ENCODE data around the gene ZFYVE28. TPM values are rescaled to one million over a fixed set of nuclear protein-coding genes. Genes with fewer than 3 reads are reported as not detected.

ZFYVE28 gene
- polyA plus RNA-seq, 3 donors = 4.4 to 6.9 (median 5.1) TPM

DNA sequence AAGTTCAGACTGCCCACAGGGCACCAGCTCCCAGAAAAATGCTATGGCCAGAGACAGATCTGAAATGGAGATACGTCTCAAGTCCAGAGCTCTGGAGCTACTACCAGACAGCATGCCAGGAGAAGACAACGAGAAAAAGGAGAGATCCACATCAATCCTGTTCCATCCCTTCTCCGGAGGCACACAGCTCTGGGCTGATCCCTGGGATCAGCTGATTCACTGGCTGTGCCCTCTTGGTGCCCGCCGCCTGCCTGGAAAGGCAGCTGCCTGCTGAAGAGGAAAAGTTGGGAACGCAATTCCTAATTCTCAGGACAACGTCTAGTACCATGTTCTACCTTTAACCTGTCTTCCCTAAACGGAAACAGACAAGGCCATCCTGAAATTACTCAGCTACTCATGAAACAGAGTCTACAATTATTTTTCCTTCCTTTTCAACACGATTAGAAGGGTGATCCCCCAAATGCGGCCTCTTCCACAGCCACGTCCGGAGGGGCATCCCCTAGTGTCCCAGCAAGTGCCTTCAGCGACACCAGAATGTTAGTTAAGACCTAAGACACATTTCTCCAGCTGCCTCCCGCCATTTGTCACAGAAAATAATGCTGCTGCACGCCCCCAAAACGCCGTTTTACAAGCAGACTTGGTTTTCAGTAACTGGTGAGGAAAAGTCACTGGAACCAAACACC lies 2.4 kb downstream of the ZFYVE28 start:
- WGBS, 3 donors = 63 to 85% (median 66%) methylated on average over 17 of the region's 17 CpGs
- no peak overlapping the region for H3K27ac ChIP-seq (ENCODE audit: low read depth, low read length)

DNA sequence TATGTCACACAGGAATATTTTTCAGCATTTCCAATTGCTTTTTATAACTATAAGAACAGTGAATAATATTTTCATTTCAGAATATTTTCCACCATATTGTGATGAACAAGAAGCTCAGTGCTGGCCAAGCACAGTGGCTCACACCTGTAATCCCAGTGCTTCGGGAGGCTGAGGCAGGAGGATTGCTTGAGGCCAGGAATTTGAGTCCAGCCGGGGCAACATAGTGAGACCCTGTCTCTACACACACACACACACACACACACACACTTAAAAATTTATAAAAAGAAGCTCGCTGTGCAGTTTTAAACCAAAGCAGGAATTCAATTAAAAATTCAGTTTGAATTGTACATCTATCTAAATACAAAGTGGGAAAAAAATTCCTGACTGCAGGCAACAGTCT lies 3.2 kb downstream of the ZFYVE28 start:
- no peak overlapping the region for H3K27ac ChIP-seq (ENCODE audit: low read depth, low read length)
- 88 to 97% (median 94%) methylated on average over 3 of the region's 3 CpGs for WGBS, 3 donors

- WGBS, 3 donors = 57 to 63% (median 62%) methylated on average over 14 of the region's 14 CpGs
- H3K27ac ChIP-seq (ENCODE audit: low read depth, low read length) = no peak overlapping the region
These were observed 4.4 kb downstream of the ZFYVE28 start for GRCh38 chr4:2413821-2414610.

- H3K27ac ChIP-seq (ENCODE audit: low read depth, low read length) = no peak overlapping the region
- 5 to 17% (median 8%) methylated on average over 30 of the region's 30 CpGs for WGBS, 3 donors
These were observed 5.3 kb downstream of the ZFYVE28 start for GRCh38 chr4:2412885-2413716.

DNA sequence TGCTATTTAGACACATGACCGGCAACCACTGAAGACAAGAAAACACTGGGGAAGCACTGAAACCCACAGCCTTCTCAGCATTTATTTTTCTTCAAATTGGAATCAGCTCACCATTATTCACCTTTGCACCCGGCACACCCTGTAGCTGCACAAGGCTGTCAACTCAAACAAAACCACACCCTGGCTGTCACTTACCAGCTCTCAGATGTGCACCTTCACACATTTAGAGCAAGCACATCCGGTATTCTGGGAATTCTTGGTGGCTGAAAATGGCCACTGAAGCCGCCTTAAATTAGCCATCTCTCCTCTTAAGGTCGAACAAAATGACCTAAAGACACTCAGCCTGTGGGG lies 5.9 kb downstream of the ZFYVE28 start:
- WGBS, 3 donors = 38 to 55% (median 39%) methylated on average over 5 of the region's 5 CpGs
- H3K27ac ChIP-seq (ENCODE audit: low read depth, low read length) = no peak overlapping the region

DNA sequence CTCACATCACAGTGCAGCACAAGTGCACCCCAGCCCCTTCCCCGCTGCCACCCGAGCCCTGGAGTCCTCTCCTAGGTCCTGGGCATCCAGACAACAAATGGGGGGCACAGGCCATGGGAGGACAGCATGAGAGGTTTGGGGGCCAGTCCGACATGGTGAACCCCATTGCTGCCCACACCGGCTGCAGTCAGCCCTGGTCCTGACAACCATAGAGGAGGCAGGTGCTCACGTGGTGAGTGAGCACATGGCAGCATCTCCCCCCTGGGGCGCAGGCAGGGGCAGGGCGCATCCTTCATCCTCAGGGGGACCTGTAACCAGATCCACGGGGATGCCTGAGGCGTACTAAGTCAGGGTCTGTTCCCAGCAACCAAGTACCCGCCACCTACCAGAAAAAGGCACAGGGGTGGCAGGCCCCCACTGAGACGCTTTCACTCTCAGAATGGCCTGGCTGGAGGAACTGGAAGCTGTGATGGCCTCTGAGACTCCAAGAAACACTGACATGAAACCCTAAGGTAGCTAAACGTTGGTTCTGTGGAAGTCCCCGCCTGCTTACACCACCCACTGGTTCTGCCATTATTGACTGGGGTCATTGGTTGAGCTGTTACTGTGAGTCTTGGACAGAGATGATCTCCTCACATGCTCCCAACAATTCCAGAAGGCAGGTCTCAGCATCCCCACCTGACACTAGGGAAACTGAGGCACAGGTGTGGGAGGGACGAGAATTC lies 6.5 kb downstream of the ZFYVE28 start:
- WGBS, 3 donors = 81 to 88% (median 82%) methylated on average over 14 of the region's 14 CpGs
- no peak overlapping the region for H3K27ac ChIP-seq (ENCODE audit: low read depth, low read length)

GRCh38 chr4:2409381-2409783 lies 9.1 kb downstream of the ZFYVE28 start:
- WGBS, 3 donors = 88 to 93% (median 89%) methylated on average over 14 of the region's 14 CpGs
- no peak overlapping the region for H3K27ac ChIP-seq (ENCODE audit: low read depth, low read length)

GRCh38 chr4:2408976-2409375 lies 9.5 kb downstream of the ZFYVE28 start:
- H3K27ac ChIP-seq (ENCODE audit: low read depth, low read length) = no peak overlapping the region

GRCh38 chr4:2408401-2408958 lies 10.0 kb downstream of the ZFYVE28 start:
- no peak overlapping the region for H3K27ac ChIP-seq (ENCODE audit: low read depth, low read length)
- WGBS, 3 donors = 80 to 83% (median 83%) methylated on average over 15 of the region's 15 CpGs

More at GRCh38 chr4:2408976-2409375, 9.5 kb downstream of the ZFYVE28 start:
- WGBS, 3 donors = 80 to 90% (median 88%) methylated on average over 9 to 10 of the region's 10 CpGs

- no peak overlapping the region for H3K27ac ChIP-seq (ENCODE audit: low read depth, low read length)
- whole genome bisulfite sequencing, 3 donors = 88 to 95% (median 91%) methylated on average over 3 of the region's 3 CpGs
These were observed 10.5 kb downstream of the ZFYVE28 start for GRCh38 chr4:2407991-2408342.

GRCh38 chr4:2406920-2407319 lies 11.5 kb downstream of the ZFYVE28 start:
- no peak overlapping the region for H3K27ac ChIP-seq (ENCODE audit: low read depth, low read length)
- 66 to 83% (median 74%) methylated on average over 7 of the region's 7 CpGs for WGBS, 3 donors

GRCh38 chr4:2406406-2406805 lies 12.0 kb downstream of the ZFYVE28 start:
- H3K27ac ChIP-seq (ENCODE audit: low read depth, low read length) = no peak overlapping the region
- WGBS, 3 donors = 81 to 87% (median 81%) methylated on average over 10 of the region's 10 CpGs

DNA sequence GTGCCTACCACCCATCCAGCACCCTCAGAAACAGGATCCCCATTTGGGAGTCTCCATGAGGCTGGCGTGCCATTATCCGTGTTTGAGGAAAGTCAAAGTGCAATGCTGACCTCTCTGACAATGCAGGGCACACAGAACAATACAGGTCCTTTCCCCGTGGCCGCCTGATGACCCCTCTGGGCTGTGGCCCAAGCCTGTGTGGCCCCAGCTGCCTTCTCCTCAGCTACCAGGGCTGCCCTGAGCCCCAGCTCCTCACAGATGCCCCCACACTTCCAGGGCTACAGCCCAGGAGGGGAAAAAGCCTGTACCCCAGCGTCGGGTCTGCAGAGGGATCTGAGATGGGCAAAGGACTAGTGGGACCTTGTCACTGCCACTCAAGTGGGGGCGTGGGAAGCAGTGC lies 15.5 kb downstream of the ZFYVE28 start:
- H3K27ac ChIP-seq (ENCODE audit: low read depth, low read length) = no peak overlapping the region
- whole genome bisulfite sequencing, 3 donors = 67 to 74% (median 72%) methylated on average over 7 of the region's 7 CpGs

DNA sequence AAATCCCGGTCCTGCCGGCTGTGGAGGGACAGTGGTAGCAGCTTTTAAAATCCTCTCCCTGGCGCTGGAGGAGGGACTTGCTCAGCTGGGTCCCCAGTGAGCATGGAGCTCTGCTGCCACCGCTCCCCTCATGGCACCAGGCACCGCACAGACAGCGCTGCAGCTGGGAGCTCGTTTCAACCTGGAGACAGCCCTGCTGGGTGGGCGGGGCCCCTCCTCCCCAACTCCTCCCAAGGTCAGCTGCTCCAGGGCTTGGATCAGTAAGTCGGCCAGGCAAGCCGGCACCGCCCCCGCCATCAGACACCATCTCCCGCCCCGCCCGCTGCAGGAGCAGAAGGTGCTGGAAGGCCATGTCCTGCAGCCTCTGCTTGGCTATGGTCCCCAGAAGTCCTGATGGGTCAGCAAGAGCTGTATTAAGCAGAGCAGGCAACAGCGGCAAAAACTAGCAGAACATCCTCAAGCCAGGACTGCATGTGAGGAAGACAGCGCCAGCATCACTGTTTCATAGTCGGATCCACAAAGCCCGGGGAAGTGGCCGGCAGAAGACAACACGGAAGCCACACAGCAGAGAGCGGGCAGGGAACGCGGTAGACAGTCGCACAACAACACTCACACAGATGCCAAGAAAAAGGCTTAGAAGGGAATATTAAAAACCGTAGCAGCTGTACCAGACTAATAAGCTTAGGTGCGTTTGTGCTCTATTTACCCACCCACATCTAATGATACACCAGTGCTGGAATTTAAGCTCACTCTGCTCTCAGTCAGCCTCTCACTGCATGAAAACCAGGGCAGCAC lies 16.2 kb downstream of the ZFYVE28 start:
- no peak overlapping the region for H3K27ac ChIP-seq (ENCODE audit: low read depth, low read length)
- 5 to 6% (median 5%) methylated on average over 27 of the region's 27 CpGs for WGBS, 3 donors

- no peak overlapping the region for H3K27ac ChIP-seq (ENCODE audit: low read depth, low read length)
- WGBS, 3 donors = 40 to 46% (median 43%) methylated on average over 15 of the region's 15 CpGs
These were observed 16.8 kb downstream of the ZFYVE28 start for GRCh38 chr4:2401610-2401983.

GRCh38 chr4:2400841-2401609 lies 17.4 kb downstream of the ZFYVE28 start:
- WGBS, 3 donors = 65 to 77% (median 76%) methylated on average over 13 to 15 of the region's 15 CpGs
- no peak overlapping the region for H3K27ac ChIP-seq (ENCODE audit: low read depth, low read length)

DNA sequence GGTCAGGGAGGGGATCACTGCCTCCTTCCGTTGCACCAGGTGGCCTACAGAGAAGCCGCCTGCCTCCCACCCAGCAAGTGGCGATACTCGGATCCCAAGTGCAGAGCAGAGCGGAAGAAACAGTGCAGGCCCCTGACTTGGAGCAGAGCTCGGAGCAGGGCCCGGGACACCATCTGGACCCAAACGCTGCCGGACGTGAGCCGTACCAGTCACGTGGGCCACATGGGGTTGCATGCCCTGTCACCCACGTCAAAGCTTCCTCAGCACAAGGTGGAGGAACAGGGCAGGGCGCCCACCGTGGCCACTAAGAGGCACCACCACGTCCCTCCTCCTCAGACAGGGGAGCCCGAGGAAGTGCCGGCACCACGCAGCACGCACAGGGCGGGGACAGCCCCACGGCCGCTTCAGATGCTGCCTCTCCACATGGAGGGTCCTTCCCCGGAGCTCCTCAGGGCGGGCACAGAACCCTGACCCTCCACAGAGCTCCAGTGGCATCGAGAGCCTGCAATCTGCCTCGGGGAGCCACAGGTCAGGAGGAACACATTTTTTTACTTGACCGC lies 18.7 kb downstream of the ZFYVE28 start:
- WGBS, 3 donors = 79 to 83% (median 83%) methylated on average over 28 of the region's 28 CpGs
- no peak overlapping the region for H3K27ac ChIP-seq (ENCODE audit: low read depth, low read length)
